PFSK-1 (cell line): Measurements from ENCODE around the gene CHRND.

Experiments used
- FOXP2 ChIP-seq: optimal IDR thresholded peaks from 2 replicates; pipeline ENCODE3; 2011; ENCODE audit warnings: borderline replicate concordance, control low read depth, inconsistent platforms; ENCODE audit not compliant: insufficient read depth; ENCODE audit errors: extremely low read length, extremely low read depth
- POLR2AphosphoS5 ChIP-seq: IDR thresholded peaks from 2 replicates; pipeline ENCODE4 v1.6.1; 2012; ENCODE audit warnings: low read depth, mild to moderate bottlenecking, control low read depth, low read length, moderate library complexity
- REST ChIP-seq, 2 experiments: IDR thresholded peaks; 2 replicates each; pipeline versions ENCODE4 v1.6.1 to v1.8.0; 2011 to 2012; ENCODE audit warnings: low read depth in 2 of 2, low read length in 2 of 2, control low read depth in 1 of 2, inconsistent platforms in 1 of 2, mild to moderate bottlenecking in 1 of 2, moderate library complexity in 1 of 2; ENCODE audit not compliant: insufficient read depth in 1 of 2
- SIN3A ChIP-seq: IDR thresholded peaks from 2 replicates; pipeline ENCODE4 v1.6.1; 2012; ENCODE audit warnings: mild to moderate bottlenecking, low read length, moderate library complexity, borderline replicate concordance; ENCODE audit not compliant: insufficient read depth
- TAF1 ChIP-seq: IDR thresholded peaks from 2 replicates; pipeline ENCODE4 v1.6.1; 2012; ENCODE audit warnings: low read length, control low read depth, borderline replicate concordance; ENCODE audit not compliant: insufficient read depth

Gene CHRND

GRCh38 chr2:232523682-232524597, 2.0 kb upstream of the CHRND start:
- TF ChIP-seq TAF1 (no peak), POLR2AphosphoS5 (no peak), FOXP2 (no peak), REST (IDR thresholded peaks at IDR 0.05; ENCODE audit: insufficient read depth in 1 of 2, low read depth in 2 of 2, low read length in 2 of 2) (no peak), SIN3A (no peak)

- no peak for TF ChIP-seq FOXP2
- no peak for TF ChIP-seq POLR2AphosphoS5
- no peak for TF ChIP-seq TAF1
- TF ChIP-seq REST (IDR thresholded peaks at IDR 0.05; ENCODE audit: insufficient read depth in 1 of 2, low read depth in 2 of 2, low read length in 2 of 2), result no peak
- no peak for TF ChIP-seq SIN3A
Measured at GRCh38 chr2:232524771-232525170, 1.2 kb upstream of the CHRND start.

GRCh38 chr2:232525199-232525598, 761 bp upstream of the CHRND start:
- no peak for TF ChIP-seq FOXP2
- TF ChIP-seq TAF1, result no peak
- no peak for TF ChIP-seq REST (IDR thresholded peaks at IDR 0.05; ENCODE audit: insufficient read depth in 1 of 2, low read depth in 2 of 2, low read length in 2 of 2)
- no peak for TF ChIP-seq SIN3A
- no peak for TF ChIP-seq POLR2AphosphoS5

GRCh38 chr2:232526372-232526941, 497 bp downstream of the CHRND start:
- TF ChIP-seq REST (IDR thresholded peaks at IDR 0.05; ENCODE audit: insufficient read depth in 1 of 2, low read depth in 2 of 2, low read length in 2 of 2), result no peak
- no peak for TF ChIP-seq SIN3A
- TF ChIP-seq POLR2AphosphoS5, result no peak
- no peak for TF ChIP-seq FOXP2
- TF ChIP-seq TAF1, result no peak
